ENCODE results near the gene ACOT8. TPM values are rescaled to one million over a fixed set of nuclear protein-coding genes. Genes with fewer than 3 reads are reported as not detected.

ACOT8 gene
- total and polyA plus RNA-seq, 7 donors, result 20.2 to 32.9 (median 29.3) TPM

DNA sequence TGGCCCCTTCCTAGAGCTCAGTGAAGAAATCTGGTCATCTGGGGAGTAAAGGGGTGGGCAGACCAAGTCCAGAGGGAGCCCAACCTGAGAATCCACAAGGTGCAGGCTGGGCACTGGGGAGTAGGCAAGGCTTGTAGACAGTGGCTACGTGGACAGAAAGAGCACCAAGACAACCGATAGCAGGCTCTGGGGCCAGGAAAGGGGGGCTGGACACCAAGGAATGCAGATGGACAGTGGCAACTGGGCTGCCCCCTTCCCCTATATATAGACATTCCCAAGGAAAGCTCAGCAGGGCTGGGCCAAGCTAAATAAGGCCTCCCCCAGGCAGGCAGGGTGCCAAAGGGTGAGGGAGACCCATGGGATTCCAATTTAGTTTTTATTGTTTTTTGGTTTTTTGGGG is 28.6 kb downstream of the ACOT8 start:
- Histone ChIP-seq H3K36me3 (ENCODE audit: insufficient read depth in 1 of 2, low read depth in 1 of 2) (peaks cover 0 to 26% of the 10 kb centered on the region in 2 donors), H3K4me3 (peak overlapping the region; percentile 81), H3K27ac (peak overlapping the region; percentile 98), H3K9me3 (no peaks in the 10 kb centered on the region), H3K4me1 (peaks cover 49% of the 10 kb centered on the region), H3K27me3 (ENCODE audit: insufficient read depth in 3 of 3, low read length in 2 of 3) (no peaks in the 10 kb centered on the region)
- WGBS, 3 donors, result 11 to 20% (median 14%) methylated on average over 2 of the region's 2 CpGs
- DNase-seq (peak; percentile 72 to 89), ATAC-seq (peak; percentile 64 to 74 (median 67))
- TF ChIP-seq, protein P1, sequence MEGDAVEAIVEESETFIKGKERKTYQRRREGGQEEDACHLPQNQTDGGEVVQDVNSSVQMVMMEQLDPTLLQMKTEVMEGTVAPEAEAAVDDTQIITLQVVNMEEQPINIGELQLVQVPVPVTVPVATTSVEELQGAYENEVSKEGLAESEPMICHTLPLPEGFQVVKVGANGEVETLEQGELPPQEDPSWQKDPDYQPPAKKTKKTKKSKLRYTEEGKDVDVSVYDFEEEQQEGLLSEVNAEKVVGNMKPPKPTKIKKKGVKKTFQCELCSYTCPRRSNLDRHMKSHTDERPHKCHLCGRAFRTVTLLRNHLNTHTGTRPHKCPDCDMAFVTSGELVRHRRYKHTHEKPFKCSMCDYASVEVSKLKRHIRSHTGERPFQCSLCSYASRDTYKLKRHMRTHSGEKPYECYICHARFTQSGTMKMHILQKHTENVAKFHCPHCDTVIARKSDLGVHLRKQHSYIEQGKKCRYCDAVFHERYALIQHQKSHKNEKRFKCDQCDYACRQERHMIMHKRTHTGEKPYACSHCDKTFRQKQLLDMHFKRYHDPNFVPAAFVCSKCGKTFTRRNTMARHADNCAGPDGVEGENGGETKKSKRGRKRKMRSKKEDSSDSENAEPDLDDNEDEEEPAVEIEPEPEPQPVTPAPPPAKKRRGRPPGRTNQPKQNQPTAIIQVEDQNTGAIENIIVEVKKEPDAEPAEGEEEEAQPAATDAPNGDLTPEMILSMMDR (IDR thresholded peaks at IDR 0.05), result no peak
- intact Hi-C loops (cut with DNase I), result no loop called here

DNA sequence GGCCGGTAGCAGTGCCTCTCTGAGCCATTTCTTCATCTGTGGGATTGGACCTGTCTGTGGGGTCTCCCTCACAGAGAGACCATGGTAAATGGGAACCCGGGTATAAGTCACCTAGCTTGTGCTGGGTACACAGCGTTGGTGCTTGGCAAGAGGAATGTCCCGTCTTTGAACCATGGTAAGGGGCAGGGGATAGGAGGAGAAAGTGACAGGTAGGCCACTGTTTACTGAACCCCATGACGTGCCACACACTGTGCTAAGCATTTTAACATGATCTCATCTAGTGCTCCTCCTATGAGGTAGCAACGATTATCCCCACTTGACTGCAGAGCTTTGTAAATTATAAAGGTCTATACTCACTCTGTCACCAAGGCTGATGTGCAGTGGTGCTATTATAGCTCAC is 29.5 kb downstream of the ACOT8 start:
- Histone ChIP-seq H3K36me3 (ENCODE audit: insufficient read depth in 1 of 2, low read depth in 1 of 2) (peaks cover 0 to 35% of the 10 kb centered on the region in 2 donors), H3K4me3 (peak overlapping the region; percentile 81), H3K4me1 (peaks cover 51% of the 10 kb centered on the region), H3K9me3 (no peaks in the 10 kb centered on the region), H3K27ac (peak overlapping the region; percentile 98), H3K27me3 (ENCODE audit: insufficient read depth in 3 of 3, low read length in 2 of 3) (no peaks in the 10 kb centered on the region)
- WGBS, 3 donors, result 43 to 65% (median 49%) methylated on average over 6 of the region's 6 CpGs
- DNase-seq (no peak), ATAC-seq (peak in 1 of 4 donors; percentile 3)
- intact Hi-C loops (cut with DNase I), result no loop called here
- TF ChIP-seq, protein P1 (IDR thresholded peaks at IDR 0.05), result no peak

DNA sequence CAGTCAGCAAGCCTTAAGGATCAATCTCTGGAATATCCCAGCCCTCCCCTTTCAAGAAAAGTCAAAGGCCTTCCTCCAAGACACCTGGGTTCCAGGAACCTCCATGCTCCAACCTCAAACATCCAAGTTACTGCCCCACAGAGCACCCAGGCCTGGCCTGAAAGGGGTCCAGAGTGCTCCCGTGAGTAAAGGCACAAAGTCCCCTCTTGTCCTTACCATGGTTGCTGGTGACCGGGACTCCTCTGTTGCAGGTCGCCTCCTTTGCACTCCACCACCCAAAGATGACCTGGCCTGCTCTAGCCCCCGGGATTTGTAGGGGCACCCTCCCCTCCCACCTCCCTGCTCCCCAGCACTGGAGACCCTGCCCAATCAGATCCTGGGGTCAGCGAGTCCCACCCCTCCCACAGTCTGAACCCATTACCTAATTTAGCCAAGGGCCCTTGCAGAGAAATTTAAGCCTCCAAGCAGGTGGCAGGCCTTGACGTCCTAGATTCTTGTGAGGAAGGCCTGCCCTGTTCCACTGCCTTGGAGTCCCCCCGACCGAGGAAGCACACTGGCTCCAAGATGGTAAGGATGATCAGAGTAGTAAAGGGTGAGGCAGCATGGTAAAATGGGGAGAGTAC is 30.1 kb downstream of the ACOT8 start, which contains the start of gene TNNC2:
TSS of gene TNNC2 (minus strand) at position 283 of the 623 bp plus-strand sequence. CDS start at position 219, 64 bp downstream.
- Histone ChIP-seq H3K9me3 (no peaks in the 10 kb centered on the region), H3K4me3 (peak within 1 kb of the TSS; percentile 81), H3K36me3 (ENCODE audit: insufficient read depth in 1 of 2, low read depth in 1 of 2) (peaks cover 0 to 41% of the 10 kb centered on the region in 2 donors), H3K27me3 (ENCODE audit: insufficient read depth in 3 of 3, low read length in 2 of 3) (no peaks in the 10 kb centered on the region), H3K27ac (peak within 1 kb of the TSS; percentile 98), H3K4me1 (peaks cover 48% of the 10 kb centered on the region)
- TF ChIP-seq, protein P1 (IDR thresholded peaks at IDR 0.05), result no peak
- intact Hi-C loops (cut with DNase I), result no loop called here
- WGBS, 3 donors, result 33 to 65% (median 37%) methylated on average over 8 of the region's 8 CpGs
- DNase-seq (peak in 1 of 2 donors; percentile 80), ATAC-seq (peak; percentile 6 to 53 (median 36))

DNA sequence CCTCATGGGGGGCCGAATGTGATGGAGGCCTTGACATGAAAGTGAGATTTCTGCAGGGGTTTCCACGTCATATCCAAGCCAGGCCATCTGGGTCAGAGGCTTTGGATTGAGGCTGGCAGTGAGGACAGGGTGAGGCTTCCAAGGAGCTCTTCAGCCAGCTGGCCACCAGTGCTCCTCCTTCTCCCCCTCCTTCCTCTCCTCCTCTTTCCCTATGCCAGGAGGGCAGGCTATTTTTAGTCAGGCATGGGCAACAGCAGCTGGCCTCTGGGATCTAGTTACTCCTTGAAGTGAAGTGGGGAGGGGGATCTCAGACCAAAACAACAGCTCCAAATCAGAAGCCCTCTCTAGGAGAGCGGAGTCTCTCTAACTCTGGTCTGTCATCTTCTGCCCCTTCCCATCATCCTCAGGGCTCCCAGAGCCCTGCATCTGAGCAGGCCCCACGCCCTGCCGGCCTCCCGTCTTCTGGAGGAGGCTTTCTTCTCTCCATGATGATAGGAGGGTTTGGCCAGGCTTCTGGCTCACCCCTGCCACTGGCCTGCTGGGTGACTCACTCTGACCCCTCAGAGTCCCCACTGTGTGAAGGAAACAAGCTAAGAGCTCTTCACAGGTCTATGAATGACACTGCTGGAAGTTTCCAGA is 30.7 kb downstream of the ACOT8 start:
- TF ChIP-seq, protein P1 (IDR thresholded peaks at IDR 0.05), result no peak
- Histone ChIP-seq H3K4me1 (peaks cover 42% of the 10 kb centered on the region), H3K9me3 (no peaks in the 10 kb centered on the region), H3K27ac (peak overlapping the region; percentile 98), H3K4me3 (peak overlapping the region; percentile 81), H3K36me3 (ENCODE audit: insufficient read depth in 1 of 2, low read depth in 1 of 2) (peaks cover 0 to 47% of the 10 kb centered on the region in 2 donors), H3K27me3 (ENCODE audit: insufficient read depth in 3 of 3, low read length in 2 of 3) (no peaks in the 10 kb centered on the region)
- ATAC-seq (peak; percentile 67 to 82 (median 73)), DNase-seq (peak; percentile 58 to 88)
- intact Hi-C loops (cut with DNase I), result no loop called here
- WGBS, 3 donors, result 16 to 36% (median 20%) methylated on average over 6 of the region's 6 CpGs
